Activated gamma-delta T cell treated with anti-CD3 and anti-CD28 coated beads, Interleukin-2, amount 50 U/mL, for 16 hours (primary cell): Measurements from ENCODE around the gene NCAPG2.
A peak's percentile ranks its signal among the peaks of the same experiment; 100 is the strongest.
"Not testable (repeated sequence)": the region's sequence is repeated elsewhere in the genome, so short reads cannot be mapped to it uniquely, and the experiment has no call there.

Experiments
- DNase-seq: peaks from one replicate; pipeline ENCODE4 v3.0.0-alpha.2; 2020; ENCODE audit warnings: low read depth

The NCAPG2 gene

DNA sequence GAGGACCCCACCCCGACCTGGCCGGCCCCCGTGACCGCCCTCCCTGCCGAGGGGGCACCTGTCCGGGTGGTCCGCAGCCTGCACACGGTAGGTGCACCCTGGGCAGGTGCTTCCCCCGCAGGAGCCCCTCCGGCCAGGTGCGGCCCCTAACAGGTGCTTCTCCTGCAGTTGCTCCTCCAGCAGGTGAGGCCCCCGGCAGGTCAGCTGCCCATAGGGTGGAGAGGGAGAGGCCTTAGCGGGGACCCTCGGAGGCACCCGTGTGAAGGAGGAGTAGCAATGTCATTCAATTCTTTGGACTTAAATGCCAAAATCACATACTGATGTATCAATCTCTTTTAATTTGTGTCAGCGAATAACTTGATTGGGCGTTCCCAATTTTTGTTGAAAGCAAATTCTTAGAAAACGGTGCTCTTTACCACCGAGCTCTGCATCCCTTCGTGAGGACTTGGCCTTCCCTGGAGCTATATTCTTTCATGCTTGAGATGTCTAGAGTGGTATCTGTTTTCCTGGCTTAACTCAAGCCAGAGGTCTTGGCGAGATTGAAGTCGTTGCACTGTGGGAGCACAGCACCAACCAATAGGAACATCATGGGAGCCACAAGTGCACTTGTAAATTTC, 738 bp upstream of the NCAPG2 start:
- DNase-seq, result no peak

DNA sequence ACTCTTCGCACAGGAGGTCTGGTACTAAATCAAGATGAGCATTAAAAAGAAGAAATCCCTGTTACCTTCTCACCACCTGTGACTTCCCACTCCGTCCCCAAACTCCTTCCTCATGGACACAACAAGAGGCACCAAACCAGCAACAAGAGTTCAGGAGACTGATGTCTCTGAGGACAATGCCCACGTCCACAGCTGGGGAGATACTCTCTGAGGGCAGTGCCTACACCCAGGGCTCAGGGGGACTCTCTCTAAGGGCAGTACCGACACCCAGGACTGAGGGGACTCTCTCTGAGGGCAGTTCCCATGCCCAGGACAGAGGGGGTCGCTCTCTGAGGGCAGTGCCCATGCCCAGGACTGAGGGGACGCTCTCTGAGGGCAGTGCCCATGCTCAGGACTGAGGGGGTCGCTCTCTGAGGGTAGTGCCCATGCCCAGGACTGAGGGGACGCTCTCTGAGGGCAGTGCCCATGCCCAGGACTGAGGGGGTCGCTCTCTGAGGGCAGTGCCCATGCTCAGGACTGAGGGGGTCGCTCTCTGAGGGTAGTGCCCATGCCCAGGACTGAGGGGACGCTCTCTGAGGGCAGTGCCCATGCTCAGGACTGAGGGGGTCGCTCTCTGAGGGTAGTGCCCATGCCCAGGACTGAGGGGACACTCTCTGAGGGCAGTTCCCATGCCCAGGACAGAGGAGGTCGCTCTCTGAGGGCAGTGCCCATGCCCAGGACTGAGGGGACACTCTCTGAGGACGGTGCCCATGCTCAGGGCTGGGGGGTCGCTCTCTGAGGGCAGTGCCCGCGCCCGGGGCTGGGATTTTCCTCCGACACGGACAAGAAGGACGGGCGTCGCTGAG, 703 bp downstream of the NCAPG2 start:
- not testable (repeated sequence) for DNase-seq

- no peak for DNase-seq
Measured at GRCh38 chr7:158702944-158703343, 1.7 kb downstream of the NCAPG2 start.

GRCh38 chr7:158702196-158702595, 2.4 kb downstream of the NCAPG2 start:
- no peak for DNase-seq

GRCh38 chr7:158700008-158700407, 4.6 kb downstream of the NCAPG2 start:
- DNase-seq, result no peak

GRCh38 chr7:158699341-158699740, 5.3 kb downstream of the NCAPG2 start:
- no peak for DNase-seq

DNA sequence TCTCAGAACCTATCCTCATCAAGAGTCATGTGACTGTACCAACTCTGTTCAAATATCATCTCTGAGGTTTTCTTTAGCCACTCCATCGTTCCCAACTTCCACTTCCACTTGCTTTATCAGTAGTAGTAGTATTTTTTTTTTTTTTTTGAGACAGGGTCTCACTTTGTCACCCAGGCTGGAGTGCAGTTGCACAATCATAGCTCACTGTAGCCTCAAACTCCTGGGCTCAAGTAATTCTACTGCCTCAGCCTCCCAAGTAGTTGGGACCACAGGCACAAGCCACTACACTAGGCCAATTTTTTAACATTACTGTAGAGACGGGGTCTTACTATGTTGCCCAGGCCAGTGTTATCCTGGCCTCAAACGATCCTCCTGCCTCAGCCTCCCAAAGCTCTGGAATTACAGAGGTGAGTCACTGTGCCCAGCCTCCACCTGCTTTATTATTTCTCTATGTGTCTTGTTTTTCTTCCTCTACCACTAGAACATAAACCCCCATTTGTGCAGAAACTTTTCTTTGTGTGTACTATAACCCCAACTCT, 5.9 kb downstream of the NCAPG2 start:
- DNase-seq, result no peak

DNA sequence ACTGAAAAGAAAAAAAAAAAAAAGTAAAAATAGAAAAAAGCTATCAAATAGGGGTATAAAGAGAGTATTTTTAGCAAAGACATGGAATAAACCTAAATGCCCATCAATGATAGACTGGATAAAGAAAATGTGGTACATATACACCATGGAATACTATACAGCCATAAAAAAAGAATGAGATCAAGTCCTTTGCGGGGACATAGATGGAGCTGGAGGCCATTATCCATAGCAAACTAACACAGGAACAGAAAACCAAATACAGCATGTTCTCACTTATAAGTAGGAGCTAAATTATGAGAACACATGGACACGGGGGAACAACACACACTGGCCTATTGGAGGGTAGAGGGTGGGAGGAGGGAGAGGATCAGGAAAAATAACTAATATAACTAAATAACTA, 7.0 kb downstream of the NCAPG2 start:
- not testable (repeated sequence) for DNase-seq

GRCh38 chr7:158695726-158696452, 8.7 kb downstream of the NCAPG2 start:
- peak; percentile 41 for DNase-seq

DNA sequence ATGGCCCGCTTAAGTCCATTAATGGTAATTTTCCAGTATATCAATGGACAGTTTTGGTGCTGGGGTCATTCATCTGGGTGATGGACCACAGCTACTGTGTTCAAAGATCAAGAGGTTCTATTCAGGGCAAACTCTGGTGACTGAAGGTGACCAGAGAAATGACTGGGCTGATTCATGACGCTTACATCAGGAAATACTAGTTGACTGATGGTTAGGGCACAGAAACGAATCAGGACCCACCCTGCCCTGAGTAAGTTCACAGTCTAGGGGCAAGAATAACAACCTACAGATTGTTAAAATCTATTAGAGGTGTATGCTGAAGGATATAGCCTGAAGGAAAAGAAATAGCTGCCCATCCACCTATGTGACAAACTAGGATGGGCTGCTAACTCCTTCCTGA, 9.5 kb downstream of the NCAPG2 start:
- no peak for DNase-seq

- no peak for DNase-seq
Measured at GRCh38 chr7:158694650-158695049, 10.0 kb downstream of the NCAPG2 start.

DNA sequence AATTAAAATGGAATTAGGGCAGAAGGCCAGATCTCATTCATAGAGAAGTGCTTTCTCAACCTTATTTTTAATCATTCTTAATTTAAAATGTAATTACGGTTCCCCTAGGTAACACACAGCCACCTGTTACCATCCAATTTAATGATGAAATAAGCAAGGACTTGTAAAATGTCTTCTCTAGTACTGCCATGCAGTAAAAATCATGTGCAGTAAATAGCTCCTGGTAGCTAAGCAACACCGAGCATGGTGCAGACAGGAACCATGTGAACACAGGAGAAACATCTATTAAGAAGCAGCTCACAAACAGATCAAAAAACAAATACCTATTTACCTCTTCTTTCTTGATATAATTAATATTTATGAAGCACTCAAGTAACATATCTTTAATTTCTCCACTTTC, 15.1 kb downstream of the NCAPG2 start:
- no peak for DNase-seq

- DNase-seq, result no peak
Measured at GRCh38 chr7:158687406-158687805, 17.2 kb downstream of the NCAPG2 start.

- DNase-seq, result no peak
Measured at GRCh38 chr7:158685693-158686092, 18.9 kb downstream of the NCAPG2 start.

DNA sequence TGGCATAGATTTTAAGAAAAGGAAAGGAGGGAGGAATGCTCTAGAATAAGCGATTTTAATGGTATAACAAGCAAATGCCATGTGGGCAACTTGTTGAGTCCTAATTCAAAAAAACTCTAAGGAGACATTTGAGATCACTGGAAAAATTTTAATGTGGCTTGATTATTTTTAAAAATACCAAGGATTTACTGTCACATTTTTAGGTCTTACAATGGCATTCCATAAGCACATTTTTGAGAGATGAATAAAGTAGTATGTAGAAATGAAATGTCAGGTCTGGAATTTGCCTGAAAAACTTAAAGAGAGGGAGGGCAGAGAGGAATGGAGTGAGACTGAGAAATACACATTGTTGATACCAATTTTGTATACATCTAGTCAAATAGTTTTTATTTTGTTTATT, 20.3 kb downstream of the NCAPG2 start:
- no peak for DNase-seq

DNA sequence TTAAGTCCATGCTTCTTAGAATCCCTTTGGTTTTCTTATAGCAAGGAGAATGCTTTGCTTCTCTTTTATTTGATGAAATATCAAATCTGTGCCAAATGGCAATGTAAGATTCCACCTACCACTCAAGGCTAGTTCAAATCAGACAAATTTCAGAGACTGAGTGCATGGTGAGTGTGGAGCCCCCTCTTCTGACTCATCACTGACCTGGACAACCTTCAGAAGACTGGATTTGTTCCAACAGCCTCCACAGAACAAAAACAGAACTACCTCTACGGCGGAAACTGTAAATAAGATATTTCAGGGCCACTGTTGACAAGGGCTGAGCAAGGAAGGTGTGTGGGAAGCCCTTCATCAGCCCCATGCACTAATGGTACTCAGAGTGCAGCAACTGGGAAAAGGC, 21.1 kb downstream of the NCAPG2 start:
- DNase-seq, result no peak

DNA sequence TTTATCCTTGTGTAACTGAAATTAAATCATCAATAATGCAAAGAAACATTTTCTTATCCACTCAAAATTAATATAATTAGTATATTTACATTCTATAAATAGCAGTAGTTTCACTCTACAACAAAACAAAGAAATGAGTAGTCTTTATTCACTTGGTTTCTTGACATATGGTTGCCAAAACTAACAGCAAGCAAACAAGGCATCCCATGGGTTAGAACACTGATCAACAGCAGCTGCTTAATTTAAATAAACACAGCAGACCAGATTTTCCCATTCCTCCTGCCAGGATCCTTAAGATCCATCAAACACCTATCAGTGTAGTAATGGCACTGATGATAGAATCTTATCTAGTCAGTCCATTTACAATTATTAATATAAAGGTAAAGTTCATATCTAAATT, 22.1 kb downstream of the NCAPG2 start:
- DNase-seq, result no peak

DNA sequence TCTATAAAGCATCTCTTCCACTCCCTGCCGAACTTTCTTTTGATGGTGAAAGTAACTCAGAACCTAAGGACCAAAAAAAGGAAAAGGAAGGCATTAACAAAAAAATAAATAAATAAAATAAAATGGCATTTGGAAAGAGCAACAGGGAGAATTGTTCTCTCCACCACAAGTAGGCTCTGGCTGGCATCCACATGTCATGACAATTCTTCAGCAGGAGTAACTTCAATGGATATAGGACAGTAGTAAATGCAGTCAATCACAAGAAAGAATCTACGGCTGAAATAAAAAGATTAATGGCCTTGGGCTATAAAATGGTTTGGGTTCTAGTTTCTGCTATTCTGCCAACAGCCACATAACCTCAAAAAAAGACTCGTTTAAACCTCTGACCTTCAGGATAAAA, 23.9 kb downstream of the NCAPG2 start:
- no peak for DNase-seq

GRCh38 chr7:158676906-158677305, 27.7 kb downstream of the NCAPG2 start:
- no peak for DNase-seq

DNA sequence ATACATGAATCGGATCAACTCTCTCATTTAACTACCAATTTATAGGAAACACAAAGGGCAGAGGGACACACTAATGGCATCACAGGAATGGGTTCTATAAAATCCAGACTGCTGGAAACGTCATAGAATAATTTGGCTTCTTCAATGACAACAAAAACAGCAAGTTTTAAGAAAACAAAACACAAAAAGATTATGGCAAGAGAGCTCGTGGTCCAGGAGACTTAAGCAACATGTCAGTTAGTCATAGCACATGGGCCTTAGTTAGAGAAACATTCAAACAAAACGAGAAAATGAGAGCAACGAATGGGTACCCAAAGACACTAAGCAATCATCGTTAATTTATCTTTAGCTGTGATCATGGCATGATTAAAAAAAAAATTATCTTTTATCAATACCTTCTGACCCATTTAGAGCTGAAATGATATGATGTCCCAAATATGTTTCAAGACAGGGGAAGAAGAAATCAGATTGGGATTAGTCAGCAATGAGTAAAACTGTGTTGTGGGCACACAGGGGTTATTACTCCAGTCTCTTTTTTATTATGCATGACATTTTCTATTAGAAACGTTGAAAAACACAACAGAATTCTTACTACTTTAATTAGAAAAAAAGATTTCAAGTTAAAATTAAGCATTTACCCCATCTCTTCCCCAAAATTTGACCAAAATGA, 28.3 kb downstream of the NCAPG2 start:
- DNase-seq, result no peak

- DNase-seq, result no peak
Measured at GRCh38 chr7:158672975-158673374, 31.6 kb downstream of the NCAPG2 start.

DNA sequence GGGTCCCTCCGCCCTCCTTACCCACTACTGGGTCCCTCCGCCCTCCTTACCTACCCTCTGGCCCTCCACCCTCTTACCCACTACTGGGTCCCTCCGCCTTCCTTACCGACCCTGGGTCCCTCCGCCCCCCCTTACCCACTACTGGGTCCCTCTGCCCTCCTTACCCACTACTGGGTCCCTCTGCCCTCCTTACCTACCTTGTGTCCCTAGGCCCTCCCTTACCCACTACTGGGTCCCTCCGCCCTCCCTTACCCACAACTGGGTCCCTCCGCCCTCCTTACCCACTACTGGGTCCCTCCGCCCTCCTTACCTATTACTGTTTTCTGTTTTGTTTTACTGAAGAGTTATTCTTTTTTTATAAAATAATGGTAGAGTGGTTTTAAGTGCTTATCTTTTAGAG, 36.5 kb downstream of the NCAPG2 start:
- not testable (repeated sequence) for DNase-seq
